MCF 10A (cell line): ENCODE data around the gene ARHGAP28. TPM values are rescaled to one million over a fixed set of nuclear protein-coding genes. Genes with fewer than 3 reads are reported as not detected.

Experiments
- BruUV-seq: library from RNA; stranded (reverse); fragments of 400-500 nt; replicated peaks from 2 replicates; lab custom pipeline; 2021; lab: Mats Ljungman, UMichigan
- CTCF ChIA-PET: fragments of 300-600 bp; sonication (Branson Sonifier 250); formaldehyde crosslinking; extraction: SDS; loops from one replicate; lab custom pipeline; 2021; ENCODE audit warnings: antibody characterized with exemption, inconsistent platforms; lab: Yijun Ruan, JAX
- POLR2A ChIA-PET: fragments of 300-600, 350-650 bp; sonication (Branson Sonifier 250); formaldehyde crosslinking; extraction: SDS; loops from one replicate; lab custom pipeline; 2020; ENCODE audit warnings: antibody characterized with exemption, inconsistent platforms; lab: Yijun Ruan, JAX
- DNase-seq: peaks from one replicate; pipeline ENCODE4 v3.0.0-alpha.2; 2018; ENCODE audit not compliant: unreplicated experiment
- H3K27ac Mint-ChIP-seq: one replicate; pipeline ENCODE4 v1.8.0; 2022; ENCODE audit warnings: mild to moderate bottlenecking, low read depth, mixed read lengths; ENCODE audit not compliant: unreplicated experiment
- H3K27me3 Mint-ChIP-seq: one replicate; pipeline ENCODE4 v1.8.0; 2022; ENCODE audit warnings: mixed read lengths; ENCODE audit not compliant: insufficient read depth, unreplicated experiment
- H3K36me3 Mint-ChIP-seq: one replicate; pipeline ENCODE4 v1.8.0; 2022; ENCODE audit warnings: mild to moderate bottlenecking, moderate library complexity, mixed read lengths; ENCODE audit not compliant: insufficient read depth, unreplicated experiment
- H3K4me1 Mint-ChIP-seq: one replicate; pipeline ENCODE4 v1.8.0; 2022; ENCODE audit warnings: mixed read lengths; ENCODE audit not compliant: insufficient read depth, unreplicated experiment
- H3K4me3 Mint-ChIP-seq: one replicate; pipeline ENCODE4 v1.8.0; 2022; ENCODE audit warnings: mild to moderate bottlenecking, moderate library complexity, mixed read lengths; ENCODE audit not compliant: unreplicated experiment
- H3K9me3 Mint-ChIP-seq: one replicate; pipeline ENCODE4 v1.8.0; 2022; ENCODE audit warnings: mixed read lengths; ENCODE audit not compliant: unreplicated experiment
- intact Hi-C: fragments of 100-400 bp; cut with micrococcal nuclease; formaldehyde crosslinking; loops from 2 replicates; pipeline ENCODE4 v1.14.1; 2022
- total RNA-seq: library from RNA; stranded (reverse); gene quantifications from 2 replicates; pipeline ENCODE4 v1.2.3, GENCODE V29; 2022
- TF ChIP-seq, protein P1 (sequence below): fragments of 200-600 bp; IDR thresholded peaks from one replicate; pipeline ENCODE4 v1.8.0; 2022; ENCODE audit warnings: antibody characterized with exemption, mild to moderate bottlenecking; ENCODE audit not compliant: unreplicated experiment

ARHGAP28 gene
- total RNA-seq, 1 experiment from 2014 or later, result 3.0 TPM

- Mint-ChIP-seq H3K4me3 (no peak overlapping the region), H3K4me1 (no peaks in the 10 kb centered on the region), H3K9me3 (no peaks in the 10 kb centered on the region), H3K27ac (no peak overlapping the region), H3K27me3 (no peaks in the 10 kb centered on the region), H3K36me3 (peaks cover 7% of the 10 kb centered on the region)
- POLR2A ChIA-PET, result no interaction called here
- CTCF ChIA-PET, result interaction anchor here (1.4 kb wide), 1 partner anchor 30 kb away, joined by 6 read pairs; no protein-coding TSS in a partner anchor
- DNase-seq, result no peak
- no TSS peak for BruUV-seq
- TF ChIP-seq, protein P1, sequence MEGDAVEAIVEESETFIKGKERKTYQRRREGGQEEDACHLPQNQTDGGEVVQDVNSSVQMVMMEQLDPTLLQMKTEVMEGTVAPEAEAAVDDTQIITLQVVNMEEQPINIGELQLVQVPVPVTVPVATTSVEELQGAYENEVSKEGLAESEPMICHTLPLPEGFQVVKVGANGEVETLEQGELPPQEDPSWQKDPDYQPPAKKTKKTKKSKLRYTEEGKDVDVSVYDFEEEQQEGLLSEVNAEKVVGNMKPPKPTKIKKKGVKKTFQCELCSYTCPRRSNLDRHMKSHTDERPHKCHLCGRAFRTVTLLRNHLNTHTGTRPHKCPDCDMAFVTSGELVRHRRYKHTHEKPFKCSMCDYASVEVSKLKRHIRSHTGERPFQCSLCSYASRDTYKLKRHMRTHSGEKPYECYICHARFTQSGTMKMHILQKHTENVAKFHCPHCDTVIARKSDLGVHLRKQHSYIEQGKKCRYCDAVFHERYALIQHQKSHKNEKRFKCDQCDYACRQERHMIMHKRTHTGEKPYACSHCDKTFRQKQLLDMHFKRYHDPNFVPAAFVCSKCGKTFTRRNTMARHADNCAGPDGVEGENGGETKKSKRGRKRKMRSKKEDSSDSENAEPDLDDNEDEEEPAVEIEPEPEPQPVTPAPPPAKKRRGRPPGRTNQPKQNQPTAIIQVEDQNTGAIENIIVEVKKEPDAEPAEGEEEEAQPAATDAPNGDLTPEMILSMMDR, result no peak
- intact Hi-C loops, result no loop called here
Observed at GRCh38 chr18:6949800-6950586, 220.5 kb downstream of the ARHGAP28 start.

DNA sequence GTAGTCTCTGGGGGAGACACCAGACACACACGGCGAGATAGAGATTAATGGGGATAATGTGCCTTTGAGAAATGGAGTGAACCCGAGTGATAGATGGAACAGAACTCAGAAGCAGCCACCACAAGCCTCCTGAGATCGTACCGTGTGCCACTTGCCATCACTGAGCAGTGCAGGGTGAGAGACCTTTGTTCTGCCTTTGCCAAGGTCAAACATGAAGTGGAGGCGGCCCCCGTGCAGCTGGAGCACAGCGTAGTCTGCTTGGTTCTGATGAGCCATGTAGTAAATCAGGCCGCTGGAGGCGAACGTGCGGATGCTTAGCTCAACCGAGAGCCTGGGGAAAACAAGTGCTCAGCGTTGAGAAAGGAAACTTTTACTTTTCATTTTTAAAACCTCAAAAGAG lies 221.1 kb downstream of the ARHGAP28 start:
- H3K36me3 Mint-ChIP-seq, result peaks cover 7% of the 10 kb centered on the region
- no peaks in the 10 kb centered on the region for H3K9me3 Mint-ChIP-seq
- no peak overlapping the region for H3K27ac Mint-ChIP-seq
- H3K27me3 Mint-ChIP-seq, result no peaks in the 10 kb centered on the region
- no peak for DNase-seq
- CTCF ChIA-PET, result interaction anchor here (0.7 to 1.4 kb wide), 2 partner anchors 29 to 31 kb away, joined by 3 to 6 read pairs; no protein-coding TSS in a partner anchor
- TF ChIP-seq, protein P1, result no peak
- intact Hi-C loops, result no loop called here
- POLR2A ChIA-PET, result interaction anchor here (0.7 kb wide), 1 partner anchor 16 kb away, joined by 3 read pairs; no protein-coding TSS in a partner anchor
- BruUV-seq, result no TSS peak
- H3K4me1 Mint-ChIP-seq, result no peaks in the 10 kb centered on the region
- no peak overlapping the region for H3K4me3 Mint-ChIP-seq

- no peaks in the 10 kb centered on the region for H3K4me1 Mint-ChIP-seq
- H3K9me3 Mint-ChIP-seq, result no peaks in the 10 kb centered on the region
- H3K4me3 Mint-ChIP-seq, result no peak overlapping the region
- intact Hi-C loops, result no loop called here
- H3K36me3 Mint-ChIP-seq, result peaks cover 7% of the 10 kb centered on the region
- BruUV-seq, result no TSS peak
- POLR2A ChIA-PET, result interaction anchor here (0.7 kb wide), 1 partner anchor 17 kb away, joined by 3 read pairs; no protein-coding TSS in a partner anchor
- no peak for DNase-seq
- TF ChIP-seq, protein P1, result no peak
- CTCF ChIA-PET, result interaction anchor here (0.6 to 1.4 kb wide), 3 partner anchors 30 to 36 kb away, joined by 3 to 6 read pairs (median 5); no protein-coding TSS in a partner anchor
- H3K27me3 Mint-ChIP-seq, result no peaks in the 10 kb centered on the region
- H3K27ac Mint-ChIP-seq, result no peak overlapping the region
Observed at GRCh38 chr18:6951336-6952090, 222.0 kb downstream of the ARHGAP28 start.

DNA sequence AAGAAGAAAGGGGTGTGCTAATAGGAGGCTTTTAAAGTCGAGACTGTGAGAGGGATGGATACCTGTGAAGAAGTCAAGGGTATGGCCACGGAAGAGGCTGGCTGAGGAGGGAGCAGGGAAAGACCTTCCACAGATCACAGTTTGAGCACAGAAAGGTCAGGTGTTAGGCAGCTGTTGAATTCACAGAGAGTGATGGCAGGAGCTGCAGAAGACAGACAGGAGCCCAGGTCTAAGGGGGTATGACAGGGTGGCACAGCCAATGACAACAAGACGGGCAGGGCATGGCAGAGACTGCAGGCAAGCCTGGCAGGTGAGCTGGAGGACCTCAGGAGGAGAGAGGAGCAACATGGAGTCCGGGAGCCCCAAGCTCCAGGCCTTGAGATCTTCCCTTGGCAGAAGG lies 225.0 kb downstream of the ARHGAP28 start:
- ChIA-PET POLR2A (interaction anchor here (1.0 kb wide), 1 partner anchor 46 kb away, joined by 5 read pairs; no protein-coding TSS in a partner anchor), CTCF (interaction anchor here (1.0 to 1.2 kb wide), 3 partner anchors 28 to 68 kb away, joined by 3 to 5 read pairs (median 3); no protein-coding TSS in a partner anchor)
- H3K4me1 Mint-ChIP-seq, result peaks cover 4% of the 10 kb centered on the region
- BruUV-seq, result no TSS peak
- no peaks in the 10 kb centered on the region for H3K27me3 Mint-ChIP-seq
- TF ChIP-seq, protein P1, result no peak
- H3K9me3 Mint-ChIP-seq, result no peaks in the 10 kb centered on the region
- no peak overlapping the region for H3K4me3 Mint-ChIP-seq
- H3K36me3 Mint-ChIP-seq, result peaks cover 7% of the 10 kb centered on the region
- H3K27ac Mint-ChIP-seq, result no peak overlapping the region
- no peak for DNase-seq
- intact Hi-C loops, result no loop called here
